ENCODE data around the gene SORCS1. TPM values are rescaled to one million over a fixed set of nuclear protein-coding genes. Genes with fewer than 3 reads are reported as not detected.
A peak's percentile ranks its signal among the peaks of the same experiment; 100 is the strongest.

The SORCS1 gene
- total RNA-seq, 1 experiment from 2014 or later: 1.7 TPM

GRCh38 chr10:106816318-106817085 lies 348.0 kb downstream of the SORCS1 start:
- H3K4me2 ChIP-seq (ENCODE audit: insufficient read depth, insufficient read length, low read length): no peak overlapping the region
- peak overlapping the region in 1 of 3 experiments; percentile 42; a peak in 1 of 7 replicates for H3K27ac Mint-ChIP-seq
- no peak overlapping the region for H4K8ac ChIP-seq (replicated peaks; ENCODE audit: insufficient read length, low read depth, low read length)

More at GRCh38 chr10:106816318-106817085, 348.0 kb downstream of the SORCS1 start:
- H3K36me3 Mint-ChIP-seq (ENCODE audit: insufficient read depth in 1 of 3, low read depth in 3 of 3): no peaks in the 10 kb centered on the region
- Histone ChIP-seq H3K14ac (ENCODE audit: insufficient read depth, low read length) (no peak overlapping the region), H2BK12ac (ENCODE audit: insufficient read length, low read depth, low read length) (no peak overlapping the region), H2BK15ac (ENCODE audit: low read depth, low read length) (no peak overlapping the region), H3K27ac (ENCODE audit: insufficient read length, low read depth, low read length) (no peak overlapping the region), H3K23me2 (ENCODE audit: insufficient read length, low read depth, low read length, poor library complexity, severe bottlenecking) (no peaks in the 10 kb centered on the region), H3K79me1 (ENCODE audit: insufficient read depth, low read depth, low read length, poor library complexity, severe bottlenecking) (no peaks in the 10 kb centered on the region), H3K79me2 (ENCODE audit: insufficient read depth, low read length) (no peaks in the 10 kb centered on the region), H3K9ac (ENCODE audit: extremely low read depth, insufficient read length, low read length) (no peak overlapping the region), H3K4me1 (ENCODE audit: insufficient read depth, low read length) (no peaks in the 10 kb centered on the region), H3K27me3 (ENCODE audit: insufficient read depth, low read length) (no peaks in the 10 kb centered on the region), H2BK5ac (ENCODE audit: insufficient read length, low read length) (no peak overlapping the region), H3T11ph (ENCODE audit: low read length) (no peak overlapping the region), H4K20me1 (ENCODE audit: control insufficient read depth, insufficient read depth, insufficient read length) (no peaks in the 10 kb centered on the region), H2AK5ac (ENCODE audit: insufficient read length, low read length) (no peak overlapping the region), H3K56ac (ENCODE audit: insufficient read length, low read depth, low read length) (no peak overlapping the region), H3K18ac (ENCODE audit: insufficient read length, low read depth, low read length) (no peak overlapping the region), H2AFZ (ENCODE audit: low read length) (no peak overlapping the region), H2BK120ac (ENCODE audit: low read depth, low read length, poor library complexity, severe bottlenecking) (no peak overlapping the region), H4K91ac (ENCODE audit: insufficient read length, low read depth, low read length) (no peak overlapping the region), H3K9me3 (ENCODE audit: control insufficient read depth, low read depth, low read length) (no peaks in the 10 kb centered on the region), H3K4ac (ENCODE audit: low read depth, low read length) (no peak overlapping the region), H4K5ac (ENCODE audit: insufficient read length, low read depth, low read length) (no peak overlapping the region), H3K23ac (ENCODE audit: insufficient read length, low read depth, low read length) (no peak overlapping the region), H2BK20ac (ENCODE audit: low read depth, low read length, poor library complexity, severe bottlenecking) (no peak overlapping the region)
- no peak for TF ChIP-seq CTCF (conservative IDR thresholded peaks at IDR 0.05)
- WGBS (ENCODE audit: extremely low coverage, insufficient read length, low lambda C conversion rate): no CpG with 5 or more reads among the region's 7 CpGs
- no peaks in the 10 kb centered on the region for H3K27me3 Mint-ChIP-seq (ENCODE audit: low read depth)
- no peaks in the 10 kb centered on the region for H3K9me3 Mint-ChIP-seq
- peaks cover 6 to 15% of the 10 kb centered on the region in 2 experiments for H3K4me1 Mint-ChIP-seq
- no peak overlapping the region for H3K4me3 Mint-ChIP-seq
- no peak for DNase-seq

Data from H9 (cell line).